Renal cortical epithelial cell (primary cell): ENCODE data around the gene GALC. TPM values are rescaled to one million over a fixed set of nuclear protein-coding genes. Genes with fewer than 3 reads are reported as not detected.

Source experiments
- total RNA-seq: library from RNA; depleted of rRNA; stranded (reverse); fragments of >200 nt; gene quantifications from 2 replicates; pipeline ENCODE4 v1.2.3, GENCODE V29; 2014

GALC gene
- total RNA-seq, 1 donor from 2014 or later, result 25.4 TPM

Other genes starting within 250 kb of the GALC start
- not detected in 2 replicates for gene GPR65, start 12.0 kb upstream of the GALC start, total RNA-seq